ENCODE data around the gene FKRP.
"Not testable (repeated sequence)": the region's sequence is repeated elsewhere in the genome, so short reads cannot be mapped to it uniquely, and the experiment has no call there.

DNA sequence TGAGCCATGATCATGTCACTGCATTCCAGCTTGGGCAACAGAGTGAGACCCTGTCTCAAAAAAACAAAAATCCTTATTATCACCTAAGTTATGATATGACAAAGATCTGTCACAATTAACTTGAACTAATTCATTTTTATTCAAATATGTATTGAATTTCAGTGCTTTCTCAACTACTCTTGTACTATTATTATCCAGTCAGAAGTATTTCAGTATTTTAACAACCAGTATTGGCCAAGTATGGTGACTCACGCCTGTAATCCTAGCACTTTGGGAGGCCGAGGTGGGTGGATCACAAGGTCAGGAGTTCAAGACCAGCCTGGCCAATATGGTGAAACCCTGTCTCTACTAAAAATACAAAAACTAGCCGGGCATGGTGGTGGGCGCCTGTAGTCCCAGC lies 15.0 kb downstream of the FKRP start:
- TF ChIP-seq, protein P1, sequence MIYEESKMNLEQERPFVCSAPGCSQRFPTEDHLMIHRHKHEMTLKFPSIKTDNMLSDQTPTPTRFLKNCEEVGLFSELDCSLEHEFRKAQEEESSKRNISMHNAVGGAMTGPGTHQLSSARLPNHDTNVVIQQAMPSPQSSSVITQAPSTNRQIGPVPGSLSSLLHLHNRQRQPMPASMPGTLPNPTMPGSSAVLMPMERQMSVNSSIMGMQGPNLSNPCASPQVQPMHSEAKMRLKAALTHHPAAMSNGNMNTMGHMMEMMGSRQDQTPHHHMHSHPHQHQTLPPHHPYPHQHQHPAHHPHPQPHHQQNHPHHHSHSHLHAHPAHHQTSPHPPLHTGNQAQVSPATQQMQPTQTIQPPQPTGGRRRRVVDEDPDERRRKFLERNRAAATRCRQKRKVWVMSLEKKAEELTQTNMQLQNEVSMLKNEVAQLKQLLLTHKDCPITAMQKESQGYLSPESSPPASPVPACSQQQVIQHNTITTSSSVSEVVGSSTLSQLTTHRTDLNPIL (CRISPR knock-in tag; IDR thresholded peaks at IDR 0.05; ENCODE audit: low read depth), result not testable (repeated sequence)
- TF ChIP-seq ZFP30 (CRISPR knock-in tag; IDR thresholded peaks at IDR 0.05); ZFP3 (CRISPR knock-in tag; IDR thresholded peaks at IDR 0.05); ARNTL (CRISPR knock-in tag; IDR thresholded peaks at IDR 0.05; ENCODE audit: borderline replicate concordance, low read depth); ZNF565 (CRISPR knock-in tag; conservative IDR thresholded peaks at IDR 0.05; ENCODE audit: low read depth); GLIS3 (CRISPR knock-in tag; IDR thresholded peaks at IDR 0.05); SNAI2 (CRISPR knock-in tag; IDR thresholded peaks at IDR 0.05); OSR1 (CRISPR knock-in tag; IDR thresholded peaks at IDR 0.05); TCF4 (CRISPR knock-in tag; IDR thresholded peaks at IDR 0.05; ENCODE audit: borderline replicate concordance); RARB (CRISPR knock-in tag; IDR thresholded peaks at IDR 0.05); TOX (CRISPR knock-in tag; IDR thresholded peaks at IDR 0.05; ENCODE audit: borderline replicate concordance); ZNF8 (CRISPR knock-in tag; IDR thresholded peaks at IDR 0.05): not testable (repeated sequence)
- TF ChIP-seq, protein P2, sequence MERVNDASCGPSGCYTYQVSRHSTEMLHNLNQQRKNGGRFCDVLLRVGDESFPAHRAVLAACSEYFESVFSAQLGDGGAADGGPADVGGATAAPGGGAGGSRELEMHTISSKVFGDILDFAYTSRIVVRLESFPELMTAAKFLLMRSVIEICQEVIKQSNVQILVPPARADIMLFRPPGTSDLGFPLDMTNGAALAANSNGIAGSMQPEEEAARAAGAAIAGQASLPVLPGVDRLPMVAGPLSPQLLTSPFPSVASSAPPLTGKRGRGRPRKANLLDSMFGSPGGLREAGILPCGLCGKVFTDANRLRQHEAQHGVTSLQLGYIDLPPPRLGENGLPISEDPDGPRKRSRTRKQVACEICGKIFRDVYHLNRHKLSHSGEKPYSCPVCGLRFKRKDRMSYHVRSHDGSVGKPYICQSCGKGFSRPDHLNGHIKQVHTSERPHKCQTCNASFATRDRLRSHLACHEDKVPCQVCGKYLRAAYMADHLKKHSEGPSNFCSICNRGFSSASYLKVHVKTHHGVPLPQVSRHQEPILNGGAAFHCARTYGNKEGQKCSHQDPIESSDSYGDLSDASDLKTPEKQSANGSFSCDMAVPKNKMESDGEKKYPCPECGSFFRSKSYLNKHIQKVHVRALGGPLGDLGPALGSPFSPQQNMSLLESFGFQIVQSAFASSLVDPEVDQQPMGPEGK (CRISPR knock-in tag; IDR thresholded peaks at IDR 0.05; ENCODE audit: borderline replicate concordance), result not testable (repeated sequence)
